ENCODE data around the gene COPB2.
A peak's percentile ranks its signal among the peaks of the same experiment; 100 is the strongest.

COPB2 gene

DNA sequence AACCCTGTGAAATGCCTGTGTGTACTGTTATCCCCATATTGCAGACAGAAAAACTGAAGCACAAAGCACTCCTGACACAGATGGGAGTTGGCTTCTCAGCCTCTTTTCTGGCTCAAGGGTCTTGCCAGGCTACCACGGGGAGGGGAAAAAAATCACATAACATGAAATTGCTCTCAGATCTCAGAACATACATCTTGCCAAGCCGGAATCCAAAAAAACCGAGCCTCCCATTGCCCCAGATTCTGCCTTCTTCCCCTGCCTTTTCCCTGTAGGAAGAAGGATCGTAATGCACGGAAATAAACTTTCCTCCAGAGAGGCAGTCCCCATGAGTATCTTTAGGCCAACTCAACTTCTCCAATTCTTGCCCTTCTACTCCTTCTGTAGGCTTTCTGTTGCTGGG is 62.2 kb downstream of the COPB2 start:
- no peak for DNase-seq

DNA sequence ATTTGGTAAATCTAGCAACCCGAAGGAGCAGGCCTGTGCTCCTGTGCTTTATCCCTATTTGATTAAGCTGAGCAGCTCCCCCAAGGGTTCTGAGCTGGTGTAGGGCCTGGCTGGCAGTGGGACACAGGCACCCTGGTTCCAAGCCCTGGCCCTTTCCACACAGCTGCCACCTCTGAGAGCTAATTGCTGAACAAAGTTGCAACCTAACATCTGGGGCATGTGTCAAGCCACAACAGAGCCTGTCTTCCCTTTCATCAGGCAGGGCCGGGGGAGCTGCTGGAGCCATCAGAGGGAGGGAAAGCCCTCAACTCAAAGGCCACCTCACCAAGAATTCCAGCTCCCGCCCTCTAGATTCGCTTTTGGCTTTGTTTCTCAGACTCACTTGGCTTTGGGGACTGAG is 62.7 kb downstream of the COPB2 start:
- DNase-seq = no peak

DNA sequence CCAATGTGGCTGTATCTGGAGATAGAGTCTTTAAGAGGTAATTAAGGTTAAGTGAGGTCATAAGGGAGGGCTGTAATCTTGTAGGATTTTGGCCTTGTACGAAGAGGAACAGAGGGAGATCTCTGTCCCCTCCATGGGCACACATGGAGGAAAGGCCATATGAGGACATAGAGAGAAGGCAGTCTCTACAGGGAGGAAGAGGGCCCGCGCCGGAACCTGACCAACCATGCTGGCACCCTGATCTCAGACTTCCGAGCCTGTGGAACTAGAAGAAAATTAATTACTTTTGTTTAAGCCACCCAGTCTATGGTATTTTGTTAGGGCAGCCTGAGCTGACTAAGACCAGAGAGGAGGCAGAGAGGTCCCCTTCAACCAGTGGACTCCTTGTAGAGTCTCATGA is 63.3 kb downstream of the COPB2 start:
- no peak for DNase-seq

DNA sequence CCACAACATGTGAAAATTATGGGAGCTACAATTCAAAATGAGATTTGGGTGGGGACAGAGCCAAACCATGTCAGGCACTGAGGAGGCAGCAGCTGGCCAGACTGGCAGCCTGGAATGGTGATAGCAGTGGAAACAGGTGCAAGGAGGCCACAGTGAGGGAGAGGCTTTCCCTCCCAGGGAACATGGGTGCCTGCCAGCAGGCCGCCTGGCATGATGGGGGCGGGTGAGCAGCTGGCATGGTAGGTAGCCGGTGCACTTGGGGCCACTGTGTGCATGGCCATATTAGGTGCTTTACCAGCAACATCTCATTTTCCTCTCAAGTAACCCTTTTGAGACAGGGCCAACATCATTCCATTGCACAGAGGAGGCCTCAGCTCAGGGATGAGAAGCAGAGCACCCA is 63.9 kb downstream of the COPB2 start:
- DNase-seq = no peak

DNA sequence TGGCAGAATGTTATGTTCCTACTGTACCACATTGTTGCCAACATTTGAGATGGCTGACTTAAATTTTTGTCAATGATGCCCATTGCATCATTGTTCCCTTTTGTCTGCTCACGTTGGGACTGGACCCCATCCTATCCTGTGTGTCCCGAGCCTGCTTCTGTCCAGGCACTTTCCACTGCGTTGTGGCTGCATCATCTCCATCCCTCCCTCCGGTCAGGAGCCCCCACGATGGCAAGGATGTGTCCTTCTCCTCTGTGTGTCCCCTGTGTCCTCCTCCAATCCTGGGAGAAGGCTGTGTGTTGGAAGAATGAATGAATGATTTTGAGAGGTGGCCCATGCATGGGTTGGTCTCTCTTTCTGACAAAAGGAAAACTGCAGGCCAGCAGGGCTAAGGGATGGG is 65.0 kb downstream of the COPB2 start:
- no peak for DNase-seq

DNA sequence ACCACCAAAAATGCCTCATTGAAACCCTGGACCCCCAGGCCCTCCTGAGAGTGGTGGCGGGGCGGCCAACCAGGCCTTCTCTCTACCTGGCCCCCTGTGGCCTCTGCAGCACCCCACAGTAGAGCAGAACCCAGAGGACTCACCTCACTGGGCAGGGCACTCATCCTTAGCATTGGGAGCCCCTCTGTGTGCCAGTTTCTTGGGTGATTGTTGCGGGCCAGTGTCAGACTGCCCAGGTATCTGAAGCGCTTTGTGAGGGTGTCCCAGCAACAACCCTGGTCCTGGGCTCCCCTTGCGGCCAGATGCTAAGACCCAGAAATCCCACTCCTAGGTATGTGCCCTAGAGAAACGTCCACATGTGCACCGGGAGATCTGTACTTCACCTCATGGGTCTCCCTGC is 66.3 kb downstream of the COPB2 start:
- DNase-seq = no peak

DNA sequence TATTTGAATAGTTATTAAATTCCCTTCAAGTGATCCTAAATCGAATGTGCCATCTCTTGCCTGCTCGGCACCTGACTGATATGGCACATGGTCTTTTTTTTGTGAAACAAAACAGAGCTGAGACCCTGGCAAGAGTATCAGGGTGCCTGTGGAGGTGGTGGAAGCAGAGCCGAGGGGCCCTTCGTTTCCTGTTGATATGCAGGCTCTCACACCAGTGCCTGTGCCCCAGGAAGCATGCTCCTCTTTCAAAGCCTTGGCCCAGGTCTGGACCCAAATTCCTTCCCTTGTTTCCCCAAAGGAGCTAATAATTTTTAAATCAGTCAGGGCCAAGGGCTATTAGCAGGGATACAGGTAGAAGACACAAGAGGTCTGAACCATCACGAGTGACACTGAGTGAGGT is 67.1 kb downstream of the COPB2 start:
- DNase-seq = no peak

DNA sequence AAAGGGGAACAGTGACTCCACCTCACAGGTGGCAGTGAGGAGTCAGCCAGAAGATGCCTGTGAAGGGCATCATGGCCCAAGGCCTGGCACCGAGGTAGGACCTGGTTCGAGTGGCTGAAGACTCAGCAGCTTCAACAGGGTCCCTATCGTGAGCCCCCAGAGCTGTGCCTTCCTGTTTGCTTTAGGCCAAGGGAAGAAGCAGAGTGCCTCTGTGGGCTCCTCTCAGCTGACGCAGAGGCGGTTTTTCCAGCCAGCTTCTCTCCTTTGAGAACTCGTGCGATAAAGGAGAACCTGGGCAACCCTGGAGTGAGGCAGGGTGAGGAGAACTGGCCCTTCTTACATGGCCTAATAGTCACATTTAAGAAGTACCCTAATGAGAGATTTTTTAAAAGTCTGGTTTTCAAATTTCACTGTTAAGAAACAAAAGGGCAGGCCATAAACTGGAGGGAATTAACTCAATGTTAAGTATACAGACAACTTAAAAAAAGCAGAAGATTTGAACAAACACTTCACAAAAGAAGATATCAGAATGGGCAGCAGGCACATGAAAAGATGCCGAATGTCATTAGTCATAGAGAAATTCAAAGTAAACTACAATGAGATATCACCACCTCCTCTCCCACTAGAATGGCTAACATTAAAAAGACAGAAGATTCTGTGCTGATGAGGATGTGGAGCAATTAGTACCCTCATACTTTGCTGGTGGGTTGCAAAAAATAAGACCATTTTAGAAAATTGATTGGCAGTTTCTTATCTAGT is 68.7 kb downstream of the COPB2 start:
- DNase-seq = no peak

DNA sequence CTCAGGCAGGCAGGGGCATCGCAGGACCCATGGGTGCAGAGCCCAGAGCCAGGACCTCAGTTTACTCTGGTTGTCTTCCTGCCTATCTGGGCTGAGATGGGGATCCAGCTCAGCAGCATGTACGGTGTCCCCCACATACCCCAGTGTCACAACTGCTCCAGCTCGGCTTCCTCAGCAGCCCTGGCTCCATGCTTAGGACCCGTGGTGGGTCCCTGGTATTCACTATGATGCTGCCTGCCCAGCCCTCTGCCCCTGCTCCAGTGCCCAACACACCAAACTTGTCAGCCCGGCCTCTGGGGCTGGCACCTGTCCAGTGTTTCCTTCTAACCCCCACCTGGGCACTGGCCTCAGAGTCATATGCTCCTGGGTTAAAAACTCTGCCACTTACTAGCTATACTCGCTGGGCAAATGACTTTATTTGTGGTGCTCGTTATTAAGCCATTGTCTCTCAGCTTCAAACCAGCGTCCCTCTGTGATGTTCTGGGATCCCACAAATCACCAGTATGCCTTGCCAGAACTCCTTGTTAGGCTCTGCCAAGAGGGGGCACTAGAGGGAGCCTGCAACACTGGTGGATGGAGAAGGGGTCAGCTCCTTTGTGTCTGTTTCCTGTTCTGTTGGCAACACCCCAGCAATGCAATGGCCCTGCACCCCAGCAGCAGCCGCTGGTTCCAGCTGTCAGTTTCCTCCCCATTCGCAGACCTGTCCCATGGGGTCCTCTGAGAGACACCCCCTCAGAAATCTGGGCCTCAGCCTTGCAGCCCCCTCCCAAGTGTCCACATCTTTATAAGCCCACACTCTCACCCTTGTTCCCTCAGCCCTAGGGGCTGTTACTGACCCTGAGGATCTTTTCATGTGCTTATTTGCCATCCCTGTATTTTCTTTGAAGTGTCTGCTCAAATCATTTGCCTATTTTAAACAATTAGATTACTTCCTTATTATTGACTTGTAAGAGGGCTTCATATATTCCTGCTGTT is 69.7 kb downstream of the COPB2 start:
- DNase-seq = peak in 1 of 2 experiments; percentile 44

DNA sequence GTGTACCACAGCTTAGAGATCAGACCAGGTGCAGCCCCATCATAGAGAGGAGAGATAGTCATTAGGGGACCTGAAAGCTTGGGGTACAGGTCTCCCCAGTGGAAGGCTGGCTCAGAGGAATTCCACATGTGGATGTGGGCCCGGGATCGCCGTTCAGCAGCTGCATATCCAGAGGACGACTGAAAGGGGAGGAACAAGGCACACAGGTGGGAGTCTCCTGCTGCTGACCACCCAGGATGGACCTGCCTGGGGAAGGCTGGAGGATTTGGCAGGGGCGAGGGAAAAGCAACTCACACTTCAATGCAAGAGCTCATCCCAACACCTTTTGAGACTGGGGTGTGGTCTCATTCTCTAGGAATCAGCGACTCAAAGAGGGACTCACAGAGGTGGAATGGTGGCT is 70.6 kb downstream of the COPB2 start:
- no peak for DNase-seq

DNA sequence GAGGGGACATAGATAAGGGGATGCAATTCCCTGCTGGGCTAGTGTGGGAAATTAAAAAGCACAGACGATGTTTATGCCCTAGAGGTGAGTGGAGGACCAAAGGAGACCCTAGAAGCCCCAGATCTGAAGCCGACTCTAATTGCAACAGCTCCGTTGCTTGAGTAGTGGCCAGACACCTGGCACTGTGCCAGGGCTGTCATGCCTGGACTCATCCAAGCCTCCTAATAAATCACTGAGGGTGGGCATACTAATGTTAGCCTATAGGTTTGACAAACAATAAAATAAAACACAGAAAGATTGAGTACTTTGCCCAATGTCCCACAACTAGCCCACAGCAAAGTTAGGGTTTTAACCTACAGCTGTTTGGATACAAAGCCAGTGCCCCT is 71.0 kb downstream of the COPB2 start:
- DNase-seq = no peak

DNA sequence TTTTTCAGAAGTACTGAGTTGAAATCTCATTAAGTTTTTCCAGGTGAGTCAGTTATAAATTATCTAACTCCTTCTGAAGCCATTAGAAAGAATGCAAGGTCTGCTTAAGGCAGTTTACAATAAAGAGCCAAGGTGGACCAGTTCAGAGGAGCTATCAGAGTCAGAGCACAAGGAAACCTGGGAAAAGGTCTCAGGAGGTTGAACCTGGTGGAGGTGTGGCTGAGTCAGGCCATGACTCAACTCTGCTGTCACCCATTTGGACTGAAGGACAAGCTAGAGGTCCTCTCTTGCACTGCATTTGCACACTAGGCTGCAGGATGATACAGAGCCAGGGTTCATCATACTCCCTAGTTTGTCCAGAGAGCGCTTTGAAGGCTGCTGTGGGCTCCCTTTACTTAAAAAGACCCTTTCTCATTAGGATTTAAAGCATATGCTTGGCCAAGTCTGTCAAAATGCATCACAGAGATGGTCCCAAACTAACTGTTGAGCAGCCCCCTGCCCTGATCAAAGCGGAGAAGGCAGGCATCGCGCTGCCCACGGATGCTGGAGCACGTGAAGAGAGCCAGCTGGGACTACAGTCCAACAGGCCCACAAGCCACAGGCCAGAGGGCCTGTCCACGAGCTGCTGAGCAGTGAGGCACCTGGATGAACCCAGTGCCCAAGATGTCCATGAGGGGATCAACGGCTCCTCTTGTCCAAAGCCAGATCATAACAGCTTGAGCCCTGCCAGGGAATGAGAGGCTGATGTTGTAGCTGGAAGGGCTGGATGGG is 71.6 kb downstream of the COPB2 start:
- no peak for DNase-seq

DNA sequence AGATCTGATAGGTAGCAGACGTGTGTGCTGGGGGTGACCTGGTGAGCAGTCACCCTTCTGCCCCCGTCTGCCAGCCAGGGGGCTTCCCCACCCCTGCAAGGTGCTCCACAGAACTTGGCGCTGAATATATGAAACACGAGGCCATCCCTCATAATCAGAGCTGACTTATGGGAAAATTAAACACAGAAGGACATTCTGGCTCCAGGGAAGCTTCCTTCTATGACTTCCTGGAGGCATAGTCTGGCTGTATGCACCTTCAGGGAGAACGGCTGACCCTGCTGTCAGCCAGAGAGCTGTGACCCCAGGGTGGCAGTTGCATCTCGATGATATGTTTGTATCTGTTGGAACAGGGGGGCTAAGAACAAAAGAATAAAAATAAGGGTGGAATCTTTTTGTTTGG is 72.2 kb downstream of the COPB2 start:
- no peak for DNase-seq

DNA sequence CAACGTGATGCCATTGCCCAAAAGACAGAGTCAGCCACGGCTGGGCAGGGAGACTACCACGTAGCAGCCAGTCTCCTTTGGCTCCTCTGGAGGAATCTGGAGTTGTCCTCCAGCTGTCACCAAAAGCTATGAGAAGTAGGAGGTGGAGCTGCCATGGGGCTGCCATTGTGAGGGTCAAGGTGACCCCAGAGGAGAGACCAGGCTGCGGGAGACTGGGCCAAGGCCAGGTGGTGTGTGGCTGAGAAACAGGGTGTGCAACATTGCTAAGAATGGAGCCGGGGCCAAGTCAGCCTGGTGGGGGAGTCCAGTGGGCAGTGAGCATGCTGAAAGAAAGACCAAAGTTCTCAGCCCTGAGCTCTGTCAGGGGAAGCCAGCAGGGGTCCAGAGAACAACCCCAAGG is 75.5 kb downstream of the COPB2 start:
- DNase-seq = no peak

DNA sequence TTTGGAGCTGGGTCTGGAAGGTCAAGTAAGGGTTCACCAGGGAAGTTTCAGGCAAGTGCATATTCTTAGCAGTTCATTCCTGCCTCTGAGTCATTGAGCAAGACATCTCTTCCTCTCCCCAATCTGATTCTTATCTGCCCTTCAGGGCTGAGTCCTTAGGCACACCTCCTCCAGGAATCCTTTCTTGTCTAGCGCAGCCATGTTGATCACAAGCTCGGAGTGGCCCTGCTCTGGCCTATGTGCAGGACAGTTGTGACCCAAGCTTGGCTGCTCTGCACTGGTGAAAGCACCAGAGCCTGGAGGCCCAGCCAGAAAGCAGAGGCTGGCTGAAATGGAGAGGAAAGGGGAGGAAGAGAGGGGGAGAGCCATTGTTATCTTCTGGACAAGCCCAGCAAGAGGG is 76.5 kb downstream of the COPB2 start:
- DNase-seq = no peak

DNA sequence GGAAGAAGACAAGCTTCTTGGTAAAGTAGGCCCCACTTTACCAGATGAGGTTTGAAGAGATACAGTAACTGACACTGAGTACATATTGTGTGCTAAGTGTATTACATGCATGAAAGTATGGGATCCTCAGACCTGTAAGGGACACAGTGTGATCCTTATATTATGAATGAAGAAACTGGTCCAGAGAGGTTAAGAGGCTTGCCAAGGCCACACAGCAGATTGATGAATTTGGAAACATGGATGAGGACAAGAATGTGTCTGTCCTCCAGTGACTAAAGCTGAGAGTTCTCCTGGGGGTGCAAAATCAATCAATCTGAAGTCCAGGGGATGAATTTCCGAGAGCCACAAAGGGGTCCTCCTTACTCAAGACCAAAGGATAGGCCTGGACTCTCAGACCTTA is 77.0 kb downstream of the COPB2 start:
- no peak for DNase-seq

DNA sequence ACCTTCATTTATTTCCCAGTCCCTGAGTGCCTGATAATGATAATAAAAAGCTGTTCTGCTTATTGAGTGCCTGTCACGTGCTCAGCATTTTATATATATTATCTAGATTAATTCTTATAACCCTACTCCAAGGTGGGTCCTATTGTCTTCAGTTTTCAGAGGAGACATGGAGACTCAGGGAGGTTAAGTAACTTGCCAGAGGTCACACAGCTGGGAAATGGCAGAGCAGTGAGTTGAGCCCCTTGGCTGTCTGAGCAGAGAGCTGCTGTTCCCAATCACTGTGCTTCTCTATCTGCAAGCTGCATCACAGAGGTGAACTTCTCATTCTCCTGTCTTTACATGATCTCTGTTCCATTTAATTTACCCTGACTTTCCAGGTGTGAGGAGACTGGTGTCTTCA is 77.9 kb downstream of the COPB2 start:
- no peak for DNase-seq

DNA sequence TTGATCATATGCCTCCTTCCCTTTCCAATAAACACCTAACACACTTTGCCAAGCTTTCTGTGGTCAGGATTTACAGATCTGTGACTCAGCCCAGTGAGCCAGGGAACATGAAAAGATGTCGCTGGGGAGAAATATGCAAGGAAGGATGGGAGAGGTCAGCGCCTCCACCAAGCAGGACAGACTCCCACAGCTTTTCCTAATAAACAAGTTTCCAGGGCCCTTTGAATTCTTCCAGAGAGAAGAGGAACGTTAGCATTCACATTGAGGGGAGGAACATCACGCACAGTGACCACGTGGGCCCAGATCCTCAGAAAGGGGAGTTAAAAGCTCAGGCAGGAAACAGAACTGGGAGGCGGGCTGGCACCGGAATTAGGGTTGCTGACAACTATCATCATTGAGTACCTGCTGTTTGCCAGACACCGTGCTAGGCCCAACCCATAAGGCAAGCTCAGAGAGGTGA is 78.9 kb downstream of the COPB2 start:
- no peak for DNase-seq

DNA sequence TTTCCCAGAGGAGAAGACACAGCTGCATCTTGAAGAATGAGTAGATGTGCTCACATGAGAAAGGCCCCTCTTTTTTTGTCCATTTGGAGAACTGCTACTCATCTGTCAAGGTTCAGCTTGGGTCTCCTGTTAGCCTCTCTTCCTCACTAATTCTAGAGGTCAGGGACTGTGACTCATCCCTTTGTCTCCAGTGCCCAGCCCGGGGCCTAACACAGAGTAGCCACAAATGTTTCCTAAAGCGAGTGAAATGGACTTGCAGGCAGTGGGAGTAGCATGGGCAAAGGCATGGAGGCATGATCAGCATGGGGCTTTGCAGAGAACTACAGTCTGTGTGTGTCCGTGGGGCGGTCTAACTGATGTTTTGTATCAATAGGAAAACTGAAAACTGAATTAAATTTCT is 79.6 kb downstream of the COPB2 start:
- DNase-seq = no peak

DNA sequence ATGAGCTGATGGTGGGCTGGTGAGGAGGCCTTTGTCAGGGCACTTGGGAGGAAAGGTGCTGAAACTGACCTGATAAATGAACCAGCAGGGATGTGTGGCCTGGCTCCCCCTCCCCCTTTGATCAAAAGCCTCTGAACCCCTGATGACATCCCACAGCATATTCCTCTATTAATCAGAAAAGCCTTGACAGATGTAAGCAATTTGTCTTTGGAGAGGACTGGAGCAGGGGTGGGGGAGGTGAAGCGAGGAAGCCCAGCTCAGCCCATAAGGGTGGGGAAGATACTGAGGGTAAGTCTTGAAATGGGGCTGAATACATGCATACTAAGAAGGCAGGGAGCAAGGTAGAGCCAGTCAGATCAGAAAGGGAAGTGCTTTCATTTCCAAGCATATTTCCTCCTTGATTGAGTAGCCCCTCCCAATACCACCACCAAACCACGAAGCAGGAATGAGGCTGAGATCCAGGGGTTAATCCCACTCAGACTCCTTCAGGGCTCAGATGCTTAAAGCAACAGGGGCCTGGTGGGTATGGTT is 80.3 kb downstream of the COPB2 start:
- DNase-seq = no peak

DNA sequence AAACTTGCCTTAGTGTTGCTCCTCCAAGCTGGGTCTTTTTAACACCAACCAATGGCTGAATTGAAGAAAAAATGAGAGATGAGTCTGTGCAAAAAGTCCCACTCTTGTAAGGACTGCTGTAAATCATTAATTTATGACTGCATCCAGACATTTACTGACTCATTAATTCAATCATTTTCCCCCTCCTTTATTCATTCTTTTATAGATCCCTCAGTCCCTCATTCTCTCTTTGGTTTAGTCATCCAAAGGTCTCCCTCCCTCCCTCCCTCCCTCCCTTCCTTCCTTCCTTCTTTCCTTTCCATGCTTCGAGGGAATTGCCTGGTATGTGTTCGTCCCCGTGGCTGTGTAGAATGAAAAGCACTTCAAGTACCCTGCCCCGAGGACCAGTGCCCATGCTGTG is 80.9 kb downstream of the COPB2 start:
- no peak for DNase-seq

DNA sequence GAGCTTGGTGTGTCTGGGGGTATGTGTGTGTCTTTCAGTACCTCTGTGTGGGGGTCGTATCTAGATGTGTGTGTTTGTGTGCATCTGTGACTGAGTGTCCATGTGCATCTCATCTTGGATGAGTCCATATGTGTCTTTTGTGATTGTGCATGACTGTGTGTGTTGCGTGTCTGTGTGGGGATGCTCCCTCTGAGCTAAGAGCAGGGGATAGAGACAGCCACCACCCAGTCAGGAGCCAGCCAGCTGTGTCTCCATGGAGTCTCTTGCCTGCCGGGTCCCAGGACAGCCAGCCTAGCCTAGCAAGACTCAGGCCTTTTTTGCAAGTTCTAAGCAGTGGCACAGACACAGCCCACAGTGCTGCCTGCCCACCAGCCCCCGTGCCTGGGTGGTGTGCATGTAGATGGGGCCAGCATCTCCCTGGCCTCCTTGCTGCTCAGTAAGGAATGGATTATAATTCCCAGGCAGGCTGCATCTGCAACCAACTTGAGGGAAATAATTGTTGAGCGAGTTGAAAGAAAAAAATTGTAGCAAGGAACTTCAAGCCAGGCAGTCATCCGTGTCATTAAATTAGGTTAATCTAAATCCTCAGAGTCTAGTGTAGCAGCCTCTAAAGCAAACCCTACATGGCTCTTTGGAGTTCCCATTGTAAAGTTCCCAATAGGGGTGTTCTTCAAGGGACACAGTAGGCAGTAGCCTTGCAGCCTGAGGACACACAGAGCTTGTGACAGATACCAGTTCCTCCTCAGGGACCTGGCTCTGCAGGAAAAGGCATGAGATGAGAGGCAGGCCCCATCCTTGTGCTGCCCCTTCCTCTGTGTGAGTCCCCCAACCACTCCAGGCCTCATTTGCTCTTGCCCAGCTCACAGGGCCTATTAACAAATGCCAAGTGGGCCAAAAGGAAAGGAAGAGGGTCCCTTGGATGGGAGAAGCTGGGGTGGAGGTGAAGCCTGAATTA is 81.6 kb downstream of the COPB2 start:
- no peak for DNase-seq
